CD4-positive, alpha-beta T cell treated with Interleukin-17A for 1 hour (primary cell): ENCODE results near the gene HCAR2.
"Not testable (repeated sequence)": the region's sequence is repeated elsewhere in the genome, so short reads cannot be mapped to it uniquely, and the experiment has no call there.

Experiments used
- DNase-seq: peaks from one replicate; pipeline ENCODE4 v3.0.0-alpha.2; 2020

HCAR2 gene

GRCh38 chr12:122702890-122703611, at the start of gene HCAR2:
HCAR2 (minus strand) TSS chr12:122703357; CDS start chr12:122703283, 74 bp downstream.
- peak; percentile 11 for DNase-seq

DNA sequence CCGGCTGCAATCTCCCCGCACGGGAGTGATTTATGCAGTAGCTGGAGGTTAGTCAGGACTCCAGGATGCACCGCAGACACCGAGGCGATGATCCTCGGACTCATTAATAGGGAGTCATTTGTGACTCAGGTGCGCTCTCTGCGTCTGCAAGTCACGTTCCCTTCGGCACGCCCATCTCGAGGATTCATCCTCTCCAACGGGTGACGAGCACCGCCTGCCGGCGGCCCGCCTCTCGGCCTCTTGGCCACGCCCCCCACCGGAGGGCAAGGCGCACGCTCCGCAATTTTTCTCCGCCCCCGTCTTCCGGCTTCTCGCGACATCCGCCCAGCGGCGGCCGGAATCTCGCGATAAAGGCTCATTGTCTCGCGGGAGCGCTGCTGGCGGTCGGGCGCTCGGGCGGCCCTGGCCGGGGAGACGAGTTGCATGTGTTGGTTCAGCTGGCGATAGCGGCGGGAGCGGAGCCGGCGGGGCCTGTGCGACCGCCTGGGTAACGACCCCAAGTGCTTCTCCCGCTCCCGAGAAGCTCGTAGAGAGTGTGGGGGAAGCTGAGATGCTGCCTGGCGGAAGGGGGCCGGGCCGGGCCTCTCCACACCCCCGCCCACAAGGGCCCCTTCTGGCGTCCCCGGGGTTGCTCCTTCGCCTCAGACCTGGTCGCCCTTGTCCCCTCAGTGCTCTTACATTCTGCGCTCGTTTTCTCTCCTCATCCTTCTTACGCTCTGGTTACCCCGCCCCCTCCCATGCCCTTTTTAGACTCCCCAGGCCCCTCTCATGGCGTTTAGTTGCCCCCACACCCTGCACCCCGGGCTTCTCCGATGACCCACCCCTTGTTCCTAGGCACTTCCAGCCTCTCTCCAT, 49.5 kb upstream of the HCAR2 start, which contains the start of gene DENR:
Gene DENR (plus strand): TSS at position 361 of the 855 bp plus-strand sequence. CDS start 878 bp downstream, outside the sequence.
- DNase-seq, result peak; percentile 99

- DNase-seq, result not testable (repeated sequence)
Measured at GRCh38 chr12:122750781-122751515, 47.8 kb upstream of the HCAR2 start.

DNA sequence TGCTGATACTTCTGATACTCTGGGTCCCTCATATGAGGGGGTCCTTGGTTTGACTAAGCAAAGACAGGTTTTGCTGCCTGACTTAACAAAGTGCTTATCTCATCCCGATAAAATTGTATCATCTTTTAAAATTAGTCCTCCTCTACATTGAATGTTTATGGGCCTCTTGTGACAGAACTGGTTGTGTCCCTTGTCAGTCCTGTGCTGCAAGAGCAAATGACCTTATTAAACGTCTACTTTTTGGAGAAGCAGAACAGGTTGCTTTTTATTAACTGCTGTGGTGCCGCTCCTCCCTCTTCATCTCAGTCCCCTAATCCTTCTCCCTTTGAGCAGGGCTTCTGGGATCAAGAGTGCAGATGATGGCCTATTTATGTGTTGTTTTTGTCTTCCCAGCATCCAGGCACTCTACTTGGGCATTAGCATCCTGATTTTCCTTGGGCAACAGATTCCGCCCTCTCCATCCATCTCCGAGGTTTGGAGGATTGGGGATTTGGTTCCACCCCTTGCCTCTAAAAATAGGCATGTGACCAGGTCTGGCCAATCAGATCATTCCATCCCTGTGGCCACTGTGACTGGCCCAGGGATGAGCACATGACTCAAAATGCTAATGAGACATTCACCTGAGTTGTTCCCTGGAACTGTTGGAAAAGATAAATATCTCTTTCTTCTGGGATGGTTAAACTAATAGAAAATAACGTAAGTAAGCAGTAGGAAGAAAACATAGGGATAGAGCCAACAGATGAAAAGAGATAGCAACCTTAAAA, 46.6 kb upstream of the HCAR2 start:
- no peak for DNase-seq

DNA sequence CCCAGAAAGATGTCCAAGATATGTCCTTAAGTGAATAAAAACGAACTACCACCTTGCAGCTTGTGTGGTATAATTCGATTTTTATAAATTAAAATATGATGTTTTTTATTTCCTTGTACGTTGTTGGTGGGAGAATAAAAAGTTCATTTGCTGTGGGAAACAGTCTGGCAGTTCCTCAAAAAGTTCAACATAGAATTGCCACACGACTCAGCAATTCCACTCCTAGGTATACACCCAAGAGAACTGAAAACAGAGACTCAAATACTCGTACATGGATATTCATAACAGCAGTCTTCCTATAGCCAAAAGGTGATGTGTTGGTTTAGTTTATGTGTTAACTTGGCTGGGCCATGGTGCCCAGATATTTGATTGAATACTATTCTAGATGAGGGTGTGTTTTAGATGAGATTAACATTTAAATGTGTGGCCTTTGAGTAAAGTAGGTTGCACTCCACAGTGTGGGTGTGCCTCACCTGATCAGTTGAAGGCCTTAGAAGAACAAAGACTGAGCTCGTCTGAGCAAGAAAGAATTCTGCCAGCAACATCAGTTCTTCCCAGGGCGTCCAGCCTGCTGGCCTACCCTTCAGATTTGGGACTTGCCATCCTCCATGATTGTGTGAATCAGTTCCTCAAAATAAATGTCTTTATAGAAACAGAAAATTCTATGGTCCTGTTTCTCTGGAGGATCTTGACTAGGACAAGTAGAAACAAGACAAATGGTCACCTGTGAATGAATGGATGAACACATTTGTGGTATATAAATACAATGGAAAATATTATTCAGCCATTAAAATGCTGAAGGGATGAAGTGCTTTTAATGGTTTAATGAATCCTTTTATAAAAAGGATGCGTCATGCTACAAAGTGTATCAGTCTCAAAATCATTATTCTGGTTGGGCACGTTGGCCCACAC, 44.3 kb upstream of the HCAR2 start:
- DNase-seq, result no peak

GRCh38 chr12:122743895-122744525, 40.9 kb upstream of the HCAR2 start:
- no peak for DNase-seq

DNA sequence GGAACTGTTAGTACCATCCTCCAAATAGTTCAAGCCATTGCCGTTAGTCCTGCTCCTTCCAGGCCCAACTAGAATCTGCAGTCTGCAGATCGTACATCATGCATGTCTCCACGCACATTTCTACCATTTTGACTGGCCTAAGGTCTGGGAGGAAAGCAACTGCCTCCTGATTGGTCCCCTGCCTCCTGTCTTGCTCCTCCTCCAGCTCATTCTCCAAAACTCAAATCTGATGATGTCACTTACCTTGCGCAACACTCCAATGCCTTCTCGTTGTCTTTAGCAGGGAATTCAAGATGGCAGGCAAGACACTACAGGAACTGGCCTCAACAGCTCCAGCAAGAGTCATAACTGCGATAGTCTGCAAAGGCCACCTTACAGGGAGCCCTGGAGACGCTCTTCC, 37.2 kb upstream of the HCAR2 start:
- no peak for DNase-seq

DNA sequence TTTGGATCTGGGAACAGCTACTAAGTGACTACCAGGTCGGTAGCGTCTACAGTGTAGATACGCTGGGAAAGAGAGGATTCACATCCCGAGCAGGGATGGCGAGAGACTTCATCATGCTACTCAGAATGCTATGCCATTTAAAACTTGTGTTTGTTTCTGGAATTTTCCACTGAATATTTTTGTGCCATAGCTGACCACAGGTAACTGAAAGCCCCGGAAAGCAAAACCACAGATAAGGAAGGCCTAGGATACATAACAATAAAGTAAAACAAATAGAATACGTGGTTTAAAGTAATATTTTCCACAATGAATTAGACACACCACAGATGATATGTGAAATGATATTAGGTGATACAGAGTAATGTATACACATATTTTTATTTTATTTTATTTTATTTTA, 35.4 kb upstream of the HCAR2 start:
- DNase-seq, result no peak

DNA sequence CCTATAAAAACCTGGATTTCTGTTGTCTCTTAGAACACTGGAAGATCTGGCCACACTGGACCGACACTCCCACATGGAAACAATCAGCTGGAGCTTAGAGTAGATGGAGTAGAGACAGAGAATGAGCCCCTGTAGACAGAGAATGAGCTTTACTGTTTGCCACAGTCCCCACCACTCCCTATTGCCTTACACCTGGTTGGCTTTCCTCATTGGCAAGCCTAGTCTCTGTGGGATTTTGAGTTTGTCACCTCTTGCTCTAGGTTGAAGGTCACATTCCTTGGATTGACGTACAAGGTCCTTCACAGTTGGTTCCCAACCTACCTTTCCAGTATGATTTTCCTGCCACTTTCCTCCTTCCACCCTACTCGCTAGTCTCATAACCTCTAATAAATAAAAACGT, 29.5 kb upstream of the HCAR2 start:
- DNase-seq, result no peak

GRCh38 chr12:122732170-122732569, 29.0 kb upstream of the HCAR2 start:
- DNase-seq, result no peak

GRCh38 chr12:122730215-122731014, 27.3 kb upstream of the HCAR2 start, which contains the start of gene HCAR1:
HCAR1 (minus strand) TSS chr12:122730844; CDS start chr12:122730339, 505 bp downstream.
- peak; percentile 18 for DNase-seq

- DNase-seq, result no peak
Measured at GRCh38 chr12:122729583-122730214, 26.5 kb upstream of the HCAR2 start.

GRCh38 chr12:122726080-122726558, 23.0 kb upstream of the HCAR2 start:
- DNase-seq, result peak; percentile 19

DNA sequence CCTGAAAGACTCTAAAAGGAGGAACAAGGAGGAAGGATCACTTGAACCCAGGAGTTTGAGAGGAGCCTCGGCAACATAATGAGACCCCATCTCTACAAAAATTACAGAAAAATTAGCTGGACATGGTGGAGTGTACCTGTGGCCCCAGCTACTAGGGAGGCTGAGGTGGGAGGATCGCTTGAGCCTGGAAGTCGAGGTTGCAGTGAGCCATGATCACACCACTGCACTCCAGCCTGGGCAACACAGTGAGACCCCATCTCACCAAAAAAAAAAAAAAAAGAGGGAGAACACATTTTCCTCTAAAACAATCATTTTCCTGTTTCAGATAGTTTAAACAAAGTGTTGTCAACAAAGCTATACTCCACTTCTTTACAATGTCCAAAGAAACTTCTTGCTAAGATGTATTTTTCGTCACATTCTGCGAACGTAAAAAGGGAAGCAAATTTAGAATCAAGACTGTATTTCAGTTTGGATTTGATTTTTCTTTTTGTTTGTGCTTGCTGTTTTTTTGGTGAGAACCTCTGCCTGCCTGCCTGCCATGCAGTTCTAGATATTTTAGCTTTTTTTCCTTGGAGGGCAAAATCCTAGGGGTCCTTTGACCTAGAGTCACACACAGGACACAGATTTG, 22.4 kb upstream of the HCAR2 start:
- DNase-seq, result no peak

GRCh38 chr12:122724641-122725243, 21.6 kb upstream of the HCAR2 start:
- no peak for DNase-seq

- no peak for DNase-seq
Measured at GRCh38 chr12:122722387-122722786, 19.2 kb upstream of the HCAR2 start.

DNA sequence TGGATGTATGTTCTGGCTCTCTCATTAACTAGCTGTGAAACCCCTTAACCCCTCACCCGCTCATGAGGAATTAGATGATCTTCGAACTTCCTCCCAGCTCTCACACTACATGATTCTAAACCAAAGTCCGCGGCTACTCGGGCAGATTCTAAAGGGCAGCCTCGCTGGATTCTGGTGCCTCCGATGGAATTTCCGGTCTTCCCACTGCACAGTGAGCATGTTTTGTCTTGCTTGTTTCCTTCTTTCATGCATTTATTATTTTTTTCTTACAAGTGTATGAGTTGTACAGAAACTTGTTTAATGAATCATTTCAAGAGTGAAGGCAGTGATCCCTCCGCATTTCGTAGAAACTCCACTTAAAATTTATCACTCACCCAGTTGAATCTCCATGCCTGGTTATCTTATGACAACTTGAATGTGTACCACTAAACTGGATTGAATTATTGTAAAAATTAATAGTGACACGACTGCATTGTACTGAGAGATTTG, 17.9 kb upstream of the HCAR2 start:
- DNase-seq, result no peak

- DNase-seq, result not testable (repeated sequence)
Measured at GRCh38 chr12:122716658-122717057, 13.5 kb upstream of the HCAR2 start, which contains the start of gene HCAR3. HCAR3 (minus strand) TSS chr12:122716811; CDS start chr12:122716737, 74 bp downstream.
